UCSD-AML1 (cell line): Measurements from ENCODE around the gene DSC2.
A peak's percentile ranks its signal among the peaks of the same experiment; 100 is the strongest.
"Not testable (repeated sequence)": the region's sequence is repeated elsewhere in the genome, so short reads cannot be mapped to it uniquely, and the experiment has no call there.

Experiments used
- DNase-seq: peaks from one replicate; lab custom pipeline; 2025; ENCODE audit not compliant: unreplicated experiment; lab: John Stamatoyannopoulos, UW

DSC2 gene

DNA sequence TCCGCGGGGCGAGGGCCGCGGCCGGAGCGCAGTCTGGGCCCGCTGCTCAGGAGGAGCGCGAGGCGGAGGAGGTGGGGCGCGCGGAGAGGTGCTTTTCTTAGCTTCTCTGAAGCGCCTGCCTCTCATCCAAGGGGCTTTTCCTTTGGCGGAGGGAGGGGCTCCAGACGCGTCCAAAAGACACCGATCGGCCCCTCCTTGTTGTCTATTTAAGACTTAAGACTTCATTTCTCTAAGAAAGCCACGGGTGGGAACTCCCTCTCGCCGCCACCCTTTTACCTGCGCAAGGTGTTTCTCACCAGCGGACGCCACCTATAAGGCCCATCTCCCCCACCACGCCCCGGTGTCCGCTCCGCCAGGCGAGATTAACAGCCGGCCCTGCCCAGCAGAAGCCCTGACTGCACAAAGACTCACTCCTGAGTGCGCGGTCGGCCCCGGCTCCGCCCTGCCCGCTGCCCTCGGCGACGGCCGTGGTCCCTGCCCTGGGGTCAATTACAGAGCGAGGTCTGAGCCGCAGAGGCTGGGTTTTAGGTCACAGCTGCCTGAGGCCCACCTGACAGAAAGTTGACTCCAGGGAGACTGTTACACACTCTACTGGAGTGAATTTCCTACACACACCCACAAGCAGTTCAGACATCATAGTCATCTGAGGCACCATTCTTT, at the start of gene DSC2:
TSS of gene DSC2 (minus strand) at position 397 of the 660 bp plus-strand sequence. CDS start 450 bp downstream, outside the sequence.
- no peak for DNase-seq

DNA sequence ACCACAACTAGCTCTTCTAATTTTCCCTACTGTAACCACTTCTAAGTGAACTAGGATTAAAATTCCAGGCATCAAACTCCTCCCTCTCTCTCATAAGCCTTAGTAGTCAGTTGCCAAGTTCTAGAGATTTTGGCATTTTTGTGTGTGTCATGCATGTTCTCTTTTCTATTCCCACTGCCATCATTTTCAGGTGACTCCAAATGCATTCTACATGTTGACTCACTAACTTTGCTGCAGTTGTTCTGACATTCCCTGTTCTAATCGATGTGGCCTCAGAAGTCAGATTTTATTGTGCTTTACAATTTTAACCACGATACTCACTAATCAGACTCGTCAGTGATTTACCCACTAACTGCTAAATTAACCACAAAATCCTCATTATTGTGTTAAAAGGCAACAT, 47.1 kb upstream of the DSC2 start:
- no peak for DNase-seq

- no peak for DNase-seq
Measured at GRCh38 chr18:31148600-31148999, 46.4 kb upstream of the DSC2 start.

GRCh38 chr18:31146809-31147208, 44.6 kb upstream of the DSC2 start:
- DNase-seq = no peak

GRCh38 chr18:31143025-31143424, 40.8 kb upstream of the DSC2 start:
- no peak for DNase-seq

GRCh38 chr18:31138709-31139108, 36.5 kb upstream of the DSC2 start:
- DNase-seq = no peak

GRCh38 chr18:31134988-31135529, 32.8 kb upstream of the DSC2 start:
- no peak for DNase-seq

DNA sequence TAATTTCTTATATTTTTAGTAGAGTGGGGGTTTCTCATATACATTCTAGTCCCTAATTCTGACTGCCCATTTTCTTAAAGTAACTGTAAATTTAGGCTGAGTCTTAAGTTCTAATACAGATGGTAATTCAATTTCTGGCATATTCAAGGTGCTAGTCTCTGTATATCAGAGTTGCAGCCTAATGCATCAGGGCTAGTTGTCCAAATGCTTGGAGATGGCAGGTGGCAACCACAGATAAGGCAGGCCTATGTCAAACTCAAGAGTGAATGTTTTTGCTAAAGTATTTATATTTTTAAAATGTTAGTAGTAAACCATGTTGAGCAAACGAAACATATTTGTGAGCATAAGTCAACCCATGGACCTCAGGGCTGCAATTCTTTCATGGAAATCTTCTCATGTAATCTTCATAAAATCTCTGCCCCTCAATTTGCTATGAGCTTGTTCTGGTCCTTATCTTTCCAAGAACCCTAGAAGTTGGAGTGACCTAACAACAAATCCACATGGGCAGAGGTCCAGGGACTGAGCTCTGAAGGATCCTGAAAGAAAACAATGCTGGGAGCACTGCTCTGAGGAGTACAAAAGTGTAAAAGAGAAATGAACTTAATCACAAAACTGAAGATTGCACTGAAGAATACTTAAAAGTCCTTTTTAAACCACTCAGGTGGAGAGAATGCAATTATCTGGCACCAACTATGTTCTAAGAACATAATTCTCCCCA, 27.3 kb upstream of the DSC2 start:
- no peak for DNase-seq

DNA sequence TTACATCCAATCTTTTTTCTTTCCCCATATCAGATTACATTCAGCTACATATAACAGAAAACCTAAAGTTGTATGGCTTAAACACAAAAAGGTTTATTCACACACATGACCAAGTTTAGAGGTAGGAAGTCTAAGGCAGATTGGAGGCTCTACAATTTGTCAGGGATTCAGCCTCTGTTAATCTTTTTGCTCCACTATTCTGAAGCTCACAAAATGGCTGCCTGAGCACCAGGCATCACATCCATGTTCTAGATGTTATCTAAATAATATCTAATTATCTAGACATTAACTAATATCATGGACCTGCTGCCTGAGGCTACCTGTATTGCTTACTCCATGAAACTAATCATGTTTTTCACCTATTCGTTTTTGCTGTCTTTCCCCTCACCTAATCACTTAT, 23.7 kb upstream of the DSC2 start:
- DNase-seq = no peak

- not testable (repeated sequence) for DNase-seq
Measured at GRCh38 chr18:31123125-31123524, 20.9 kb upstream of the DSC2 start.

GRCh38 chr18:31120594-31120993, 18.4 kb upstream of the DSC2 start:
- DNase-seq = no peak

DNA sequence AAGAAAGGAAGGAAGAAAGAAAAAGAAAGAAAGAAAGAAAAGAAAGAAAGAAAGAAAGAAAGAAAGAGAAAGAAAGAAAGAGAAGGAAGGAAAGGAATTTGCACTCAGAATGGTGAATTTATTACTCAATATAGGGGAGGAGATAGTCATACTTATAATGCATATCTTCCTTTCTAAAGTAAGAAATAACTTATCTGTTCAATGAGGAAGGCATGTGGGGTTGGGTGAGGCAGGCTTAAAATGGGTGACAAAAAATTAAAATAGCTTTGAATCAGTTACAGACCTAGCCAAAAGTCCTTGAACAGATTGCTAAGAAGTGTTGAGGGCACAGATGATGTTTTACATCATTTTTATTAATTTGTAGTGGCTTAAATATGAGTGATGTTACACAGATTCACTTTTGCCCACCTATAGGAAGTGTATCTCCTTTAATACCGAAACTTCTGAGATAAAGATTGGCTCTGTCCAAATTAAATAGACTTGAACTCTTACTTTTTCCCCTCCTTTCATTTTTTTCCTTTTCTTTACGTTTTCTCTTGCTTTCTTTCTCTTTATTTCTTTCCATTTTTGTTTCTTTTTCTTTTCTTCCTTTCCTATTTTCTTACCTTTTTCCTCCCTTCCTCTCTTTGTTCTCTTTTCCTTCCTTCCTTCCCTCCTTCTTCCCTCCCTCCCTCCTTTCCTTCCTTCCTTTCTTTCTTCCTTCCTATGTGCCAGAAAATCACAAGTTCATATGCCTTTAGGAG, 14.8 kb upstream of the DSC2 start:
- DNase-seq = no peak

DNA sequence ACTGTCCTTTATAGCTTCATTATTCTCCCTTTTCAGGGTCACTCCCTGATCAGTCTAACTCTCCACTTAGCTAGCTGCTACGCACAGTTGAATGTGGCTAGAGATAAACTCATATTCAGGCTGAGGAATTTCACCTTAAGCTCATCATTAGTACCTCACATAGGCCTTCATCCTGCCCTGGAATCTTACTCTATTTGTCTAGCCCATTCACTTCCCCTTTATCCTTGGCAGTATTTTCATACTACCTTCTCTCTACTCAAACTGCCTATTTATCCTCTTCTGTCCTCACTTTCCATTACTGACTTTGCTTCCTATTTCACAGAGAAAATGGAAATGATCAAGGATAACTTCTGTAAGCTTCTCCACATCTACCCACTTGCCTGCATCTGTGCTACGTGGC, 10.6 kb upstream of the DSC2 start:
- DNase-seq = no peak

- DNase-seq = no peak
Measured at GRCh38 chr18:31105733-31106132, 3.5 kb upstream of the DSC2 start.

DNA sequence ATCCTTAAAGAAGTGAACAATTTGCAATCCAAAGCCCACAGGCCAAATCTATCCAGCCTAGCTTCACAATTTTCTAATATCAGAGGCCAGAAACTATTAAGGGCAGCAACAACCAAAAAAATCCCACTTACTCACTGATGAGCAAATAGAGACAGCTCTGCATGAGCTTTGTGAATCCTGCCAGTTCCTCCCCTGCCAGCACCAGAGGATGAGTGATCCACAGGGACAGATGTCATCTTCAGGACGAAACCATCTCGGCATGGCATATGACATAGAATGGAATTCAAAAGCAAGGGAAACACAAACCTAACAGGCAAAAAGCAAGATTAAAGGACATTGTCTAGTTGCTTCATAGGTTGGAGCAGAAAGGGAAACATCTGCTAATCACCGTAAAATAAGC, 2.2 kb upstream of the DSC2 start:
- DNase-seq = no peak

- DNase-seq = no peak
Measured at GRCh38 chr18:31103423-31103822, 1.2 kb upstream of the DSC2 start.

- no peak for DNase-seq
Measured at GRCh38 chr18:31102941-31103340, 720 bp upstream of the DSC2 start.

GRCh38 chr18:31101183-31102024, 817 bp downstream of the DSC2 start:
- DNase-seq = peak; percentile 69

GRCh38 chr18:31100436-31101182, 1.6 kb downstream of the DSC2 start:
- DNase-seq = no peak
